B cell (primary cell): Measurements from ENCODE around the gene MAST2.

ENCODE experiments used
- EZH2 ChIP-seq: IDR thresholded peaks from 2 replicates; pipeline ENCODE4 v1.6.1; 2012; ENCODE audit warnings: borderline replicate concordance, low read depth, mild to moderate bottlenecking, moderate library complexity, low read length; ENCODE audit not compliant: insufficient read depth, poor library complexity, severe bottlenecking
- TF ChIP-seq, protein P1 (sequence below): fragments of 200-600 bp; IDR thresholded peaks from one replicate; pipeline ENCODE4 v1.8.0; 2022; ENCODE audit warnings: antibody characterized with exemption, mild to moderate bottlenecking

- TF ChIP-seq EZH2: no peak
- TF ChIP-seq, protein P1, sequence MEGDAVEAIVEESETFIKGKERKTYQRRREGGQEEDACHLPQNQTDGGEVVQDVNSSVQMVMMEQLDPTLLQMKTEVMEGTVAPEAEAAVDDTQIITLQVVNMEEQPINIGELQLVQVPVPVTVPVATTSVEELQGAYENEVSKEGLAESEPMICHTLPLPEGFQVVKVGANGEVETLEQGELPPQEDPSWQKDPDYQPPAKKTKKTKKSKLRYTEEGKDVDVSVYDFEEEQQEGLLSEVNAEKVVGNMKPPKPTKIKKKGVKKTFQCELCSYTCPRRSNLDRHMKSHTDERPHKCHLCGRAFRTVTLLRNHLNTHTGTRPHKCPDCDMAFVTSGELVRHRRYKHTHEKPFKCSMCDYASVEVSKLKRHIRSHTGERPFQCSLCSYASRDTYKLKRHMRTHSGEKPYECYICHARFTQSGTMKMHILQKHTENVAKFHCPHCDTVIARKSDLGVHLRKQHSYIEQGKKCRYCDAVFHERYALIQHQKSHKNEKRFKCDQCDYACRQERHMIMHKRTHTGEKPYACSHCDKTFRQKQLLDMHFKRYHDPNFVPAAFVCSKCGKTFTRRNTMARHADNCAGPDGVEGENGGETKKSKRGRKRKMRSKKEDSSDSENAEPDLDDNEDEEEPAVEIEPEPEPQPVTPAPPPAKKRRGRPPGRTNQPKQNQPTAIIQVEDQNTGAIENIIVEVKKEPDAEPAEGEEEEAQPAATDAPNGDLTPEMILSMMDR: no peak
Observed at GRCh38 chr1:45809761-45810160, 6.3 kb downstream of the MAST2 start.
